Natural killer cell (primary cell): ENCODE measurements around the gene OR6J1. TPM values are rescaled to one million over a fixed set of nuclear protein-coding genes. Genes with fewer than 3 reads are reported as not detected.
A peak's percentile ranks its signal among the peaks of the same experiment; 100 is the strongest.
"Not testable (repeated sequence)": the region's sequence is repeated elsewhere in the genome, so short reads cannot be mapped to it uniquely, and the experiment has no call there.

ENCODE experiments used
- ATAC-seq, 3 donors: fragments of 150-1000 bp in 2 of 3; fragments of 200-7000 bp in 1 of 3; cut with Tn5 transposase; 1 replicate in 1 of 3; 2 replicates in 2 of 3; pipeline ENCODE4 v1.10.0; 2021; ENCODE audit warnings: mild to moderate bottlenecking in 2 of 3, moderate library complexity in 2 of 3
- DNase-seq, 2 donors: peaks; one replicate each; pipeline versions ENCODE4 v3.0.0 to v3.0.0-alpha.2; 2013 to 2021; ENCODE audit warnings: mixed read lengths in 1 of 2
- H3K27ac ChIP-seq: one replicate; pipeline ENCODE4 v1.5.1; 2013; ENCODE audit warnings: mild to moderate bottlenecking, low read length
- H3K27me3 ChIP-seq: one replicate; pipeline ENCODE4 v1.6.1; 2013; ENCODE audit warnings: low read length; ENCODE audit not compliant: control insufficient read depth, insufficient read depth
- H3K36me3 ChIP-seq: one replicate; pipeline ENCODE4 v1.6.1; 2013; ENCODE audit warnings: low read length; ENCODE audit not compliant: control insufficient read depth, insufficient read depth
- H3K4me1 ChIP-seq: one replicate; pipeline ENCODE4 v1.6.1; 2013; ENCODE audit warnings: low read length; ENCODE audit not compliant: control insufficient read depth, insufficient read depth
- H3K4me3 ChIP-seq: one replicate; pipeline ENCODE4 v1.5.1; 2013; ENCODE audit warnings: low read length
- H3K9me3 ChIP-seq: one replicate; pipeline ENCODE4 v1.6.1; 2013; ENCODE audit warnings: low read length; ENCODE audit not compliant: control insufficient read depth, insufficient read depth
- H3K27ac Mint-ChIP-seq, 2 donors: one replicate each; pipeline ENCODE4 v1.8.0; 2022; ENCODE audit warnings: mild to moderate bottlenecking in 2 of 2, mixed read lengths in 2 of 2, moderate library complexity in 1 of 2
- H3K27me3 Mint-ChIP-seq, 2 donors: one replicate each; pipeline ENCODE4 v1.8.0; 2022; ENCODE audit warnings: low read depth in 2 of 2, mixed read lengths in 2 of 2
- H3K36me3 Mint-ChIP-seq: one replicate; pipeline ENCODE4 v1.8.0; 2022; ENCODE audit warnings: mixed read lengths
- H3K4me1 Mint-ChIP-seq, 2 donors: one replicate each; pipeline ENCODE4 v1.8.0; 2022; ENCODE audit warnings: mixed read lengths in 2 of 2
- H3K4me3 Mint-ChIP-seq: one replicate; pipeline ENCODE4 v1.8.0; 2022; ENCODE audit warnings: mild to moderate bottlenecking, moderate library complexity, mixed read lengths
- H3K9me3 Mint-ChIP-seq, 2 donors: one replicate each; pipeline ENCODE4 v1.8.0; 2022; ENCODE audit warnings: mixed read lengths in 2 of 2
- CTCF ChIP-seq: fragments of 200-600 bp; IDR thresholded peaks from one replicate; pipeline ENCODE4 v1.8.0; 2022; ENCODE audit warnings: antibody characterized with exemption
- WGBS: methylation state at CpG from one replicate; pipeline ENCODE4 v1.1.7; 2013; ENCODE audit warnings: missing lambda C conversion rate; ENCODE audit not compliant: insufficient coverage; 5-methylcytosine and 5-hydroxymethylcytosine counted together
- intact Hi-C: fragments of 100-400 bp; cut with micrococcal nuclease; formaldehyde crosslinking; loops from one replicate; pipeline ENCODE4 v1.14.2; 2022
- total RNA-seq, 4 donors: library from RNA; stranded (reverse); fragments of 120-200 nt in 1 of 4; gene quantifications; one replicate each; pipeline versions ENCODE4 v1.2.3 to v1.2.4, GENCODE V29; 2013 to 2022

The OR6J1 gene
- total RNA-seq, 3 donors from 2014 or later (not counting 1 experiment from before 2014, with no cell fraction given) = not detected

DNA sequence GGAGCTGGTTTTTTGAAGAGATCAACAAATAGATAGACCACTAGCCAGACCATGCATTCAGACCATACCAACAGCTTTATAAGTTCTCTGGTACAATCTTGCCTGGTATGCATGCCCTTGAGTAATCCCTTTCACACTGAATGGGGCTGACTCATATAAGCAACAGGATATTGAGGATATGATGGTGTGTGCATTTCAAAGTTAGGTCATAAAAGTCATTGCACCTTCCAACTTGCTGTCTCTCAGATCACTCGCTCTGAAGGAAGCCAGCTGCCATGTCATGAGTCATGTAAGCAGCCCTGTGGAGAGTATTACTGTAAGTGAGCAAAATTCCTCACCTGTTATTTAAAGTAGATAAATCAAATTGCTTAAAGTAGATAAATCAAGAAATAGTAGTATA, 45.0 kb upstream of the OR6J1 start:
- no peaks in the 10 kb centered on the region for H3K9me3 ChIP-seq
- DNase-seq (no peak), ATAC-seq (peak; percentile 36 to 47 (median 46))
- H3K27ac ChIP-seq = no peak overlapping the region
- H3K9me3 Mint-ChIP-seq = peaks cover 0 to 4% of the 10 kb centered on the region in 2 donors
- H3K27me3 Mint-ChIP-seq = peaks cover 52 to 78% of the 10 kb centered on the region in 2 donors
- peaks cover 12% of the 10 kb centered on the region for H3K27me3 ChIP-seq
- no peak overlapping the region for H3K4me3 ChIP-seq
- H3K4me1 Mint-ChIP-seq = no peaks in the 10 kb centered on the region
- peaks cover 13% of the 10 kb centered on the region for H3K36me3 Mint-ChIP-seq
- intact Hi-C loops = no loop called here
- WGBS = no CpG with 5 or more reads among the region's 1 CpG
- no peaks in the 10 kb centered on the region for H3K4me1 ChIP-seq
- no peaks in the 10 kb centered on the region for H3K36me3 ChIP-seq
- no peak overlapping the region for H3K4me3 Mint-ChIP-seq
- H3K27ac Mint-ChIP-seq = no peak overlapping the region
- TF ChIP-seq CTCF = no peak

DNA sequence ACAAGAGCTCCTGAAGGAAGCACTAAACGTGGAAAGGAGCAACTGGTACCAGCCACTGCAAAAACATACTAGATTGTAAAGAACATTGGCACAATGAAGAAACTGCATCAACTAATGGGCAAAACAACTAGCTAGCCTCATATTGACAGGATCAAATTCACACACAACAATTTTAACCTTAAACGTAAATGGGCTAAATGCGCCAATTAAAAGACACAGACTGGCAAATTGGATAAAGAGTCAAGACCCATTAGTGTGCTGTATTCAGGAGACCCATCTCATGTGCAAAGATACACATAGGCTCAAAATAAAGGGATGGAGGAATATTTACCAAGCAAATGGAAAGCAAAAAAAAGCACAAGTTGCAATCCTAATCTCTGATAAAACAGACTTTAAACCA, 43.8 kb upstream of the OR6J1 start:
- ATAC-seq, H3K27ac Mint-ChIP-seq, H3K36me3 ChIP-seq, H3K27ac ChIP-seq, intact Hi-C loops, H3K27me3 ChIP-seq, H3K4me1 Mint-ChIP-seq, H3K4me1 ChIP-seq, H3K4me3 Mint-ChIP-seq, DNase-seq, H3K4me3 ChIP-seq, H3K9me3 Mint-ChIP-seq, H3K9me3 ChIP-seq: not testable (repeated sequence)
- WGBS = 100% methylated on average over 3 of the region's 3 CpGs
- H3K27me3 Mint-ChIP-seq = peaks cover 50 to 72% of the 10 kb centered on the region in 2 donors
- peaks cover 11% of the 10 kb centered on the region for H3K36me3 Mint-ChIP-seq

DNA sequence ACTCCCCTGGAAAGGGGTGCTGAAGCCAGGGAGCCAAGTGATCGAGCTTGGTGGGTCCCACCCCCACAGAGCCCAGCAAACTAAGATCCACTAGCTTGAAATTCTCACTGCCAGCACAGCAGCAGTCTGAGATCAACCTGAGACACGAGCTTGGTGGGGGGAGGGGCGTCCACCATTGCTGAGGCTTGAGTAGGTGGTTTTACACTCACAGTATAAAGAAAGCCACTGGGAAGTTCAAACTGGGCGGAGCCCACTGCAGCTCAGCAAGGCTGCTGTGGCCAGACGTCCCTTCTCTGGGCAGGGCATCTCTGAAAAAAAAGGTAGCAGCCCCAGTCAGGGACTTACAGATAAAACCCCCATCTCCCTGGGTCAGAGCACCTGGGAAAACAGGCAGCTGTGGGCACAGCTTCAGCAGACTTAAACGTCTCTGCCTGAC, 42.0 kb upstream of the OR6J1 start:
- intact Hi-C loops = not testable (repeated sequence)

GRCh38 chr14:22685467-22685866, 41.3 kb upstream of the OR6J1 start:
- H3K4me1 ChIP-seq = no peaks in the 10 kb centered on the region
- ATAC-seq = no peak
- H3K9me3 Mint-ChIP-seq = no peaks in the 10 kb centered on the region
- no peak overlapping the region for H3K27ac Mint-ChIP-seq
- peaks cover 36 to 55% of the 10 kb centered on the region in 2 donors for H3K27me3 Mint-ChIP-seq
- no peak overlapping the region for H3K4me3 ChIP-seq
- H3K4me1 Mint-ChIP-seq = no peaks in the 10 kb centered on the region
- peaks cover 2% of the 10 kb centered on the region for H3K27me3 ChIP-seq
- WGBS = 75% methylated on average over 4 of the region's 4 CpGs
- no peak overlapping the region for H3K27ac ChIP-seq
- intact Hi-C loops = no loop called here
- TF ChIP-seq CTCF = no peak
- no peak overlapping the region for H3K4me3 Mint-ChIP-seq
- H3K36me3 Mint-ChIP-seq = no peaks in the 10 kb centered on the region
- no peaks in the 10 kb centered on the region for H3K9me3 ChIP-seq
- H3K36me3 ChIP-seq = no peaks in the 10 kb centered on the region
- no peak for DNase-seq

More for the DNA sequence above, 42.0 kb upstream of the OR6J1 start:
- not testable (repeated sequence) for H3K9me3 Mint-ChIP-seq, H3K36me3 Mint-ChIP-seq, DNase-seq, H3K27ac ChIP-seq, H3K9me3 ChIP-seq, H3K27ac Mint-ChIP-seq, H3K4me1 ChIP-seq, H3K36me3 ChIP-seq, H3K27me3 ChIP-seq, H3K4me1 Mint-ChIP-seq, H3K4me3 Mint-ChIP-seq, ATAC-seq, H3K4me3 ChIP-seq
- peaks cover 43 to 62% of the 10 kb centered on the region in 2 donors for H3K27me3 Mint-ChIP-seq
- 41% methylated on average over 6 of the region's 6 CpGs for WGBS

DNA sequence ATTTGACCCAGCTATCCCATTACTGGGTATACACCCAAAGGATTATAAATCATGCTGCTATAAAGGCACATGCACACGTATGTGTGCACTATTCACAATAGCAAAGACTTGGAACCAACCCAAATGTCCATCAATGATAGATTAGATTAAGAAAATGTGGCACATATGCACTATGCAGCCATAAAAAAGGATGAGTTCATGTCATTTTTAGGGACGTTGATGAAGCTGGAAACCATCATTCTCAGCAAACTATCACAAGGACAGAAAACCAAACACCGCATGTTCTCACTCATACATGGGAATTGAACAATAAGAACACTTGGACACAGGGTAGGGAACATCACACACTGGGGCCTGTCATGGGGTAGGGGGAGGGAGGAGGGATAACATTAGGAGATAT, 39.3 kb upstream of the OR6J1 start:
- WGBS = 71% methylated on average over 2 of the region's 3 CpGs
- intact Hi-C loops = not testable (repeated sequence)
- peaks cover 39 to 59% of the 10 kb centered on the region in 2 donors for H3K27me3 Mint-ChIP-seq

More for the DNA sequence above, 39.3 kb upstream of the OR6J1 start:
- H3K36me3 ChIP-seq, H3K27ac ChIP-seq, H3K9me3 Mint-ChIP-seq, H3K4me3 Mint-ChIP-seq, H3K36me3 Mint-ChIP-seq, H3K27ac Mint-ChIP-seq, H3K4me1 Mint-ChIP-seq, H3K27me3 ChIP-seq, ATAC-seq, H3K4me1 ChIP-seq, H3K4me3 ChIP-seq, H3K9me3 ChIP-seq, DNase-seq: not testable (repeated sequence)
